ENCODE data around the gene KANSL3.

Gene KANSL3

DNA sequence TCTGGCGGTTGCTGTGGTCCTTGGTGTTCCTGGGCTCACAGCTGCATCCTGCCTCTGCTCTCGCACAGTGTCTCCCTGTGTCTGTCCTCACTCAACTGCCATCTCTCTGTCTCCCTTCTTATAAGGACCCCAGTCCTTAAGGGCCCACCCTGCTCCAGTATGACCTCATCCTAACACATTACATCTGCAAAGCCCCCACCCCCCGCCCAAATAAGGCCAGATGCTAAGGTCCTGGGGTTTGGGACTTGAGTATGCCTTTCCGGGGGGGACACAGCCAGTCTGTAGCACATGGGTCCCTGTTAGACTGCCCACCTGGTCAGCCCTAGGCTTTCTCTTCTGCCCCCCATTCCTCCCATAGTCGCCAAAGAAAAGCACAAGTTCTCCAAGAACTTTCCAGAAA, 45.2 kb upstream of the KANSL3 start:
- no peak for ATAC-seq
- TF ChIP-seq BACH2 (CRISPR knock-in tag; IDR thresholded peaks at IDR 0.05; ENCODE audit: borderline replicate concordance) (no peak), TOX (CRISPR knock-in tag; IDR thresholded peaks at IDR 0.05; ENCODE audit: borderline replicate concordance) (no peak), PPARA (CRISPR knock-in tag; IDR thresholded peaks at IDR 0.05; ENCODE audit: borderline replicate concordance) (no peak), ZNF70 (CRISPR knock-in tag; IDR thresholded peaks at IDR 0.05) (no peak), ZFP3 (CRISPR knock-in tag; IDR thresholded peaks at IDR 0.05) (no peak), ZFP30 (CRISPR knock-in tag; IDR thresholded peaks at IDR 0.05) (no peak), ZNF8 (CRISPR knock-in tag; IDR thresholded peaks at IDR 0.05) (no peak), ISL1 (CRISPR knock-in tag; IDR thresholded peaks at IDR 0.05) (no peak), RARB (CRISPR knock-in tag; IDR thresholded peaks at IDR 0.05) (no peak), ZNF565 (CRISPR knock-in tag; conservative IDR thresholded peaks at IDR 0.05; ENCODE audit: low read depth) (no peak), ZC3H10 (CRISPR knock-in tag; IDR thresholded peaks at IDR 0.05) (no peak), TCF4 (CRISPR knock-in tag; IDR thresholded peaks at IDR 0.05; ENCODE audit: borderline replicate concordance) (no peak)
- TF ChIP-seq, protein P1, sequence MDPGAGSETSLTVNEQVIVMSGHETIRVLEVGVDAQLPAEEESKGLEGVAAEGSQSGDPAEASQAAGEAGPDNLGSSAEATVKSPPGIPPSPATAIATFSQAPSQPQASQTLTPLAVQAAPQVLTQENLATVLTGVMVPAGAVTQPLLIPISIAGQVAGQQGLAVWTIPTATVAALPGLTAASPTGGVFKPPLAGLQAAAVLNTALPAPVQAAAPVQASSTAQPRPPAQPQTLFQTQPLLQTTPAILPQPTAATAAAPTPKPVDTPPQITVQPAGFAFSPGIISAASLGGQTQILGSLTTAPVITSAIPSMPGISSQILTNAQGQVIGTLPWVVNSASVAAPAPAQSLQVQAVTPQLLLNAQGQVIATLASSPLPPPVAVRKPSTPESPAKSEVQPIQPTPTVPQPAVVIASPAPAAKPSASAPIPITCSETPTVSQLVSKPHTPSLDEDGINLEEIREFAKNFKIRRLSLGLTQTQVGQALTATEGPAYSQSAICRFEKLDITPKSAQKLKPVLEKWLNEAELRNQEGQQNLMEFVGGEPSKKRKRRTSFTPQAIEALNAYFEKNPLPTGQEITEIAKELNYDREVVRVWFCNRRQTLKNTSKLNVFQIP (CRISPR knock-in tag; IDR thresholded peaks at IDR 0.05; ENCODE audit: borderline replicate concordance, low read depth) = no peak
- TF ChIP-seq, protein P2, sequence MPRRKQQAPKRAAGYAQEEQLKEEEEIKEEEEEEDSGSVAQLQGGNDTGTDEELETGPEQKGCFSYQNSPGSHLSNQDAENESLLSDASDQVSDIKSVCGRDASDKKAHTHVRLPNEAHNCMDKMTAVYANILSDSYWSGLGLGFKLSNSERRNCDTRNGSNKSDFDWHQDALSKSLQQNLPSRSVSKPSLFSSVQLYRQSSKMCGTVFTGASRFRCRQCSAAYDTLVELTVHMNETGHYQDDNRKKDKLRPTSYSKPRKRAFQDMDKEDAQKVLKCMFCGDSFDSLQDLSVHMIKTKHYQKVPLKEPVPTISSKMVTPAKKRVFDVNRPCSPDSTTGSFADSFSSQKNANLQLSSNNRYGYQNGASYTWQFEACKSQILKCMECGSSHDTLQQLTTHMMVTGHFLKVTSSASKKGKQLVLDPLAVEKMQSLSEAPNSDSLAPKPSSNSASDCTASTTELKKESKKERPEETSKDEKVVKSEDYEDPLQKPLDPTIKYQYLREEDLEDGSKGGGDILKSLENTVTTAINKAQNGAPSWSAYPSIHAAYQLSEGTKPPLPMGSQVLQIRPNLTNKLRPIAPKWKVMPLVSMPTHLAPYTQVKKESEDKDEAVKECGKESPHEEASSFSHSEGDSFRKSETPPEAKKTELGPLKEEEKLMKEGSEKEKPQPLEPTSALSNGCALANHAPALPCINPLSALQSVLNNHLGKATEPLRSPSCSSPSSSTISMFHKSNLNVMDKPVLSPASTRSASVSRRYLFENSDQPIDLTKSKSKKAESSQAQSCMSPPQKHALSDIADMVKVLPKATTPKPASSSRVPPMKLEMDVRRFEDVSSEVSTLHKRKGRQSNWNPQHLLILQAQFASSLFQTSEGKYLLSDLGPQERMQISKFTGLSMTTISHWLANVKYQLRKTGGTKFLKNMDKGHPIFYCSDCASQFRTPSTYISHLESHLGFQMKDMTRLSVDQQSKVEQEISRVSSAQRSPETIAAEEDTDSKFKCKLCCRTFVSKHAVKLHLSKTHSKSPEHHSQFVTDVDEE (CRISPR knock-in tag; IDR thresholded peaks at IDR 0.05) = no peak
- TF ChIP-seq, protein P3, sequence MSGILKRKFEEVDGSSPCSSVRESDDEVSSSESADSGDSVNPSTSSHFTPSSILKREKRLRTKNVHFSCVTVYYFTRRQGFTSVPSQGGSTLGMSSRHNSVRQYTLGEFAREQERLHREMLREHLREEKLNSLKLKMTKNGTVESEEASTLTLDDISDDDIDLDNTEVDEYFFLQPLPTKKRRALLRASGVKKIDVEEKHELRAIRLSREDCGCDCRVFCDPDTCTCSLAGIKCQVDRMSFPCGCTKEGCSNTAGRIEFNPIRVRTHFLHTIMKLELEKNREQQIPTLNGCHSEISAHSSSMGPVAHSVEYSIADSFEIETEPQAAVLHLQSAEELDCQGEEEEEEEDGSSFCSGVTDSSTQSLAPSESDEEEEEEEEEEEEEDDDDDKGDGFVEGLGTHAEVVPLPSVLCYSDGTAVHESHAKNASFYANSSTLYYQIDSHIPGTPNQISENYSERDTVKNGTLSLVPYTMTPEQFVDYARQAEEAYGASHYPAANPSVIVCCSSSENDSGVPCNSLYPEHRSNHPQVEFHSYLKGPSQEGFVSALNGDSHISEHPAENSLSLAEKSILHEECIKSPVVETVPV (CRISPR knock-in tag; IDR thresholded peaks at IDR 0.05) = no peak
- TF ChIP-seq, protein P4, sequence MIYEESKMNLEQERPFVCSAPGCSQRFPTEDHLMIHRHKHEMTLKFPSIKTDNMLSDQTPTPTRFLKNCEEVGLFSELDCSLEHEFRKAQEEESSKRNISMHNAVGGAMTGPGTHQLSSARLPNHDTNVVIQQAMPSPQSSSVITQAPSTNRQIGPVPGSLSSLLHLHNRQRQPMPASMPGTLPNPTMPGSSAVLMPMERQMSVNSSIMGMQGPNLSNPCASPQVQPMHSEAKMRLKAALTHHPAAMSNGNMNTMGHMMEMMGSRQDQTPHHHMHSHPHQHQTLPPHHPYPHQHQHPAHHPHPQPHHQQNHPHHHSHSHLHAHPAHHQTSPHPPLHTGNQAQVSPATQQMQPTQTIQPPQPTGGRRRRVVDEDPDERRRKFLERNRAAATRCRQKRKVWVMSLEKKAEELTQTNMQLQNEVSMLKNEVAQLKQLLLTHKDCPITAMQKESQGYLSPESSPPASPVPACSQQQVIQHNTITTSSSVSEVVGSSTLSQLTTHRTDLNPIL (CRISPR knock-in tag; IDR thresholded peaks at IDR 0.05; ENCODE audit: low read depth) = no peak
- TF ChIP-seq, protein P5, sequence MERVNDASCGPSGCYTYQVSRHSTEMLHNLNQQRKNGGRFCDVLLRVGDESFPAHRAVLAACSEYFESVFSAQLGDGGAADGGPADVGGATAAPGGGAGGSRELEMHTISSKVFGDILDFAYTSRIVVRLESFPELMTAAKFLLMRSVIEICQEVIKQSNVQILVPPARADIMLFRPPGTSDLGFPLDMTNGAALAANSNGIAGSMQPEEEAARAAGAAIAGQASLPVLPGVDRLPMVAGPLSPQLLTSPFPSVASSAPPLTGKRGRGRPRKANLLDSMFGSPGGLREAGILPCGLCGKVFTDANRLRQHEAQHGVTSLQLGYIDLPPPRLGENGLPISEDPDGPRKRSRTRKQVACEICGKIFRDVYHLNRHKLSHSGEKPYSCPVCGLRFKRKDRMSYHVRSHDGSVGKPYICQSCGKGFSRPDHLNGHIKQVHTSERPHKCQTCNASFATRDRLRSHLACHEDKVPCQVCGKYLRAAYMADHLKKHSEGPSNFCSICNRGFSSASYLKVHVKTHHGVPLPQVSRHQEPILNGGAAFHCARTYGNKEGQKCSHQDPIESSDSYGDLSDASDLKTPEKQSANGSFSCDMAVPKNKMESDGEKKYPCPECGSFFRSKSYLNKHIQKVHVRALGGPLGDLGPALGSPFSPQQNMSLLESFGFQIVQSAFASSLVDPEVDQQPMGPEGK (CRISPR knock-in tag; IDR thresholded peaks at IDR 0.05; ENCODE audit: borderline replicate concordance) = no peak

DNA sequence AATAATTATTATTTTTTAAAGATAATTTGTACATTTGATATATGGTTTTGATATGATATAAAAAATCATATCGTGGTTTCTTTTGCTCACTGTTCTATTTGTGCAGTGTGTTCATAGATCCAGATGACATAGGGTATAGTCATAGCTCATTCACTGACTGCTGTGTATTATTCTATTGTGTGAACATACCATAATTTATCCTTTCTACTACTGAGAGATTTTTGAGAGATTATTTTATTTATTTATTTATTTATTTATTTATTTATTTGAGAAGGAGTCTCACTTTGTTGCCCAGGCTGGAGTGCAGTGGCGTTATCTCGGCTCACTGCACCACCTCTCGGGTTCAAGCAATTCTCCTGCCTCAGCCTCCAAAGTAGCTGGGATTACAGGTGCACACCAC, 43.4 kb upstream of the KANSL3 start:
- no peak for ATAC-seq
- TF ChIP-seq, protein P4 (CRISPR knock-in tag; IDR thresholded peaks at IDR 0.05; ENCODE audit: low read depth) = no peak
- TF ChIP-seq, protein P1 (CRISPR knock-in tag; IDR thresholded peaks at IDR 0.05; ENCODE audit: borderline replicate concordance, low read depth) = no peak
- TF ChIP-seq RARB (CRISPR knock-in tag; IDR thresholded peaks at IDR 0.05) (no peak), OSR1 (CRISPR knock-in tag; IDR thresholded peaks at IDR 0.05) (no peak)
- TF ChIP-seq, protein P5 (CRISPR knock-in tag; IDR thresholded peaks at IDR 0.05; ENCODE audit: borderline replicate concordance) = no peak
